Amniotic stem cell (primary cell): ENCODE data around the gene CD19.
"Not testable (repeated sequence)": the region's sequence is repeated elsewhere in the genome, so short reads cannot be mapped to it uniquely, and the experiment has no call there.

Experiments used
- DNase-seq: peaks from one replicate; lab custom pipeline; 2025; lab: John Stamatoyannopoulos, UW

Gene CD19

GRCh38 chr16:28931801-28932225, at the start of gene CD19:
Gene CD19 (plus strand): TSS chr16:28931971. CDS start chr16:28932001, 30 bp downstream.
- no peak for DNase-seq

DNA sequence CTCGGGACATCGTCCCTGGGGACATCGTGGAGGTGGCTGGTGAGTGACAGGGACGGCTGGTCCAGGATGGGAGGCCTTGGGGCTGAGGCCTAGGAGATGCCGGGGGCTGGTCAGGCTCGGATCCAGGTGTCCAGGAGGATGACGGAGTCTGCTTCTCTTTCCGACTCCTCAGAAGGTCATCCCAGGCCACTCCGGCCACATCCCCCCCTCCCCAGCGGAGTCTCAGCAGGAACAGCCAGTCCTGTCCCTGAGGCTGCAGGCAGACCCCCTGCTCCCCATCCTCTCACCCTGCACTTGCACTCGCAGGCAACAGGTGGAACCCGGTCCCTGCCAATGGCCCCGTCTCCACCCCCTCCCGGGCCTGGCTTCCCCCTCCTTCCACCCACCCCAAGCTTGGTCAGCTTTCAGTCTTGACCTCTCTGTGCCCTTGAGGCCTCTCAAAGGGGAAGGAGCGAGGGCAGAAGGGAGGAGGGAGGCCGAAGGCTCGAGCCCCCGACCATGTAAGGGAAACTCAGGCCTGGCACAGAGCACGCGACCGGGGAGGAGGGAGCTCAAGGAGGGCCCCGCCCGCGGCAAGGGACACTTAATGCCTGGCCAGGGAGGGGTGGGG, 49.1 kb upstream of the CD19 start:
- no peak for DNase-seq

GRCh38 chr16:28883221-28883996, 48.4 kb upstream of the CD19 start:
- DNase-seq, result no peak

DNA sequence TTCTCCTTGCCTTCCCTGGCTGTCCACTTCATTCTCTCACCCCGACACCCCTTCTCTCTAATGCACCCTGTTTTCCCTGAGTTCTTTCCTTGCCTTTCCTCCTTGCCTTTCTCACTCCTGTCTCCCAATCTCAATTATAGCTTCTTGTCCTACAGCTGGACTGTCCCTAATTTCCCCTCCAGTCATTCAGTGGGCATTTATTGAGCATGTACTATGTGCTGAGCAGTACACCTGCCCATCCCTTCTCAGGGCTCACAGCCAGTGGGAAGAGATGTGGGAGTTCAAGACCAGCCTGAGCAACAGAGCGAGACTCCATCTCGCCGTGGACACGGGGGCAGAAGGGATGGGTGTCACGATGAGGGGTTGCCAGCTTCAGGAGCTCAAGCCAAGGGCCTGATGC, 47.7 kb upstream of the CD19 start:
- DNase-seq, result no peak

DNA sequence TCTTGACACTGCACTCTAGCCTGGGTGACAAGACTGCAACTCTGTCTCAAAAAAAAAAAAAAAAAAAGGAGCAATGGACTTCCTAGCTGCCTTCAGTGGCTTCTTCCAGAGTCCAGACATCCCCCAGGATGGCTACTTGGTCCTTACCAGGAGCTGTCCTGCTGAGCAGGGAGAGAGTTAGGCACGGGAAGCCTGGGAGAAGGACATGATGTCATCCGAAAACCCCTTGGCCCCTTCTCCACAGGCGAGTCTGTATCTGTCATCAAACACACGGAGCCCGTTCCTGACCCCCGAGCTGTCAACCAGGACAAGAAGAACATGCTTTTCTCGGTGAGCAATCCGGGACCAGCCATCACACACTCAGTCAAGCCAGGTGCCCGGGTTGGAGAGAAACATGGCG, 44.8 kb upstream of the CD19 start:
- no peak for DNase-seq

DNA sequence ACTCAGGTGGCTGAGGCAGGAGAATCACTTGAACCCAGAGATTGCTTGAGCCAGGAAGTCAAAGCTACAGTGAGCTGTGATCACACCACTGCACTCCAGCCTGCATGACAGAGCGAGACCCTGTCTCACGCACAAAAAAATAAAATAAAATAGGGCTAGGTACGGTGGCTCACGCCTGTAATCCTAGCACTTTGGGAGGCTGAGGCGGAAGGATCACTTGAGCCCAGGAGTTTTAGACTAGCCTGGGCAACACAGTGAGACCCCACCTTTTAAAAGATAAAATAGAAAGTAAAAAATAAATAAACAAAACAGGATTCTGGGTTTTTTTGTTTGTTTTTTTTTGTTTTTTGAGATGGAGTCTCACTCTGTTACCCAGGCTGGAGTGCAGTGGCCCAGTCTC, 41.4 kb upstream of the CD19 start:
- not testable (repeated sequence) for DNase-seq

GRCh38 chr16:28891964-28892890, 39.5 kb upstream of the CD19 start:
- no peak for DNase-seq

- no peak for DNase-seq
Measured at GRCh38 chr16:28893291-28893690, 38.5 kb upstream of the CD19 start.

- no peak for DNase-seq
Measured at GRCh38 chr16:28895609-28896008, 36.2 kb upstream of the CD19 start.

GRCh38 chr16:28897826-28898225, 33.9 kb upstream of the CD19 start:
- no peak for DNase-seq

DNA sequence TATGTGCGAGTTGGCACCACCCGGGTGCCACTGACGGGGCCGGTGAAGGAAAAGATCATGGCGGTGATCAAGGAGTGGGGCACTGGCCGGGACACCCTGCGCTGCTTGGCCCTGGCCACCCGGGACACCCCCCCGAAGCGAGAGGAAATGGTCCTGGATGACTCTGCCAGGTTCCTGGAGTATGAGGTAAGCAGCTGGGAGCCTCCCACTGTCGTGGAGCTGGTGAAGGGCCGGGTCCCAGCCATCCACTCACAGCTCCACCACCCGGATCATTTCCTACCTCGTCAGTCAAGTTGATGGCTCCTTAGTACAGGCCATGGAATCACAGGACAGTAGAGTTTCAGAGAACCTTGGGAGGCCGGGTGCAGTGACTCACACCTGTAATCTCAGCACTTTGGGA, 33.5 kb upstream of the CD19 start:
- no peak for DNase-seq

- no peak for DNase-seq
Measured at GRCh38 chr16:28898942-28899341, 32.8 kb upstream of the CD19 start.

GRCh38 chr16:28899882-28900590, 31.7 kb upstream of the CD19 start:
- no peak for DNase-seq

DNA sequence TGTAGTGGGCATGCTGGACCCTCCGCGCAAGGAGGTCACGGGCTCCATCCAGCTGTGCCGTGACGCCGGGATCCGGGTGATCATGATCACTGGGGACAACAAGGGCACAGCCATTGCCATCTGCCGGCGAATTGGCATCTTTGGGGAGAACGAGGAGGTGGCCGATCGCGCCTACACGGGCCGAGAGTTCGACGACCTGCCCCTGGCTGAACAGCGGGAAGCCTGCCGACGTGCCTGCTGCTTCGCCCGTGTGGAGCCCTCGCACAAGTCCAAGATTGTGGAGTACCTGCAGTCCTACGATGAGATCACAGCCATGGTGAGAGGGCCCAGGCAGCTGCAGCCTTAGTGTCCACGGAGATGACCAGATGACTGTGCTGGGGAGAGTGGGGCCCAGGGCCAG, 31.2 kb upstream of the CD19 start:
- no peak for DNase-seq

GRCh38 chr16:28901862-28902261, 29.9 kb upstream of the CD19 start:
- DNase-seq, result no peak

DNA sequence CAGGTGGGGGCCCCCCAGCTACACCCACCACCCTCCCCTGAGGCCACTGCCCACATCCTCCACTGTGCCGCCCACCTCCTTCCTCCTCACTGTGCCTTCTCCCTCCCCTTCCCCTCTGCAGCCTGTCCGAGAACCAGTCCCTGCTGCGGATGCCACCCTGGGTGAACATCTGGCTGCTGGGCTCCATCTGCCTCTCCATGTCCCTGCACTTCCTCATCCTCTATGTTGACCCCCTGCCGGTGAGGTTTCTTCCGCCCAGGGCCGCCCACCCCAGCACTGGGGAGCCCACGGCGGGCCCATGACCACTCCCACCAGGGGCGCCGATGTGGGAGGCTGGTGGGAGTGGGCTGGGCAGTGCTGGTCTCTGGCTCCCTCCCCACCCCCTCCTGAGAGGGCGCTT, 28.9 kb upstream of the CD19 start:
- DNase-seq, result no peak

GRCh38 chr16:28903344-28904042, 28.3 kb upstream of the CD19 start:
- DNase-seq, result no peak

GRCh38 chr16:28904363-28904762, 27.4 kb upstream of the CD19 start:
- DNase-seq, result no peak

DNA sequence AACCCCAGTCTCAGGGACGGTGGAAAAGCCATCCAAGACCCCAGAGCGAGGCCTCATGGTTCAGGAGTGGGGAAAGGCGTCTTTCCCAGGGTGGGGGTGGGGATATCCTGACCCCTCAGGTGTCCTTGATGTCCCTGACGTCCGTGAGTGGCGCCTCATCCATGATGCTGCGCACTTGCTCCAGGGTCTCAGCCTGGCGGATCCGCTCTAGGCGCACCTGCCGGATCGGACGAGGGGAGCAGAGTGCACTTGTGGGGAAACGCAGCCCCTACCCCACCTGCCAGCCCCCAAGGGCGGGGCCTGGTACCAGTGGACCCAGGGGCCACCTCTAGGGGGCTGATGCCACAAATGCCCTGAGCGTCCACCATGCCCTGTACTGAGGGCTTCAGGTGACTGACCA, 26.9 kb upstream of the CD19 start:
- DNase-seq, result no peak

- no peak for DNase-seq
Measured at GRCh38 chr16:28905229-28905754, 26.5 kb upstream of the CD19 start.

- no peak for DNase-seq
Measured at GRCh38 chr16:28905800-28906372, 25.9 kb upstream of the CD19 start.
